K562 (cell line): ENCODE data around the gene LRRC27.

Experiments
- FOSL1 ChIP-seq: fragments of 200-800 bp; sonication (Bioruptor generic); conservative IDR thresholded peaks from 2 replicates; pipeline ENCODE4 v1.6.1; 2016; ENCODE audit warnings: missing genetic modification characterization, missing compliant biosample characterization
- JUN ChIP-seq, 2 experiments: sonication (generic) in 1 of 2; formaldehyde crosslinking in 1 of 2; IDR thresholded peaks; 2 replicates each; pipeline versions ENCODE4 v1.6.1 to v1.8.0; 2012 to 2022; ENCODE audit warnings: borderline replicate concordance in 2 of 2, mild to moderate bottlenecking in 2 of 2, improper control_type of control experiment in 1 of 2, low read depth in 1 of 2, low read length in 1 of 2, missing genetic modification reagents in 1 of 2
- LARP7 ChIP-seq: fragments of 450-650 bp; IDR thresholded peaks from 2 replicates; pipeline ENCODE4 v1.6.1; 2016
- POLR2A ChIP-seq: fragments of 450-650 bp; conservative IDR thresholded peaks from 2 replicates; pipeline ENCODE4 v1.6.1; 2016
- SIN3A ChIP-seq, 2 experiments: fragments of 150-350 bp in 1 of 2; IDR thresholded peaks; 2 replicates each; pipeline ENCODE4 v1.6.1; 2011 to 2016; ENCODE audit warnings: borderline replicate concordance in 2 of 2, low read depth in 2 of 2, low read length in 2 of 2, mild to moderate bottlenecking in 2 of 2, moderate library complexity in 2 of 2; ENCODE audit not compliant: control insufficient read depth in 1 of 2
- TF ChIP-seq, protein P1 (sequence below): sonication (generic); formaldehyde crosslinking; IDR thresholded peaks from 2 replicates; pipeline ENCODE4 v1.8.1; 2022; ENCODE audit warnings: missing genetic modification reagents
- TF ChIP-seq, protein P2 (sequence below), 3 experiments: IDR thresholded peaks in 2 of 3; conservative IDR thresholded peaks in 1 of 3; 2 replicates each; pipeline ENCODE4 v1.5.1; 2011 to 2012; ENCODE audit warnings: low read length in 3 of 3, mild to moderate bottlenecking in 3 of 3, control low read depth in 2 of 3, improper control_type of control experiment in 1 of 3, inconsistent platforms in 1 of 3, low read depth in 1 of 3, mixed read lengths in 1 of 3, moderate library complexity in 1 of 3; ENCODE audit not compliant: insufficient read depth in 2 of 3
- TF ChIP-seq, protein P3 (sequence below), 2 experiments: fragments of 450-650 bp; formaldehyde crosslinking in 1 of 2; IDR thresholded peaks; 2 replicates each; pipeline versions ENCODE4 v1.4.0 to v1.6.1; 2014 to 2020; ENCODE audit warnings: mild to moderate bottlenecking in 2 of 2, borderline replicate concordance in 1 of 2, low read depth in 1 of 2
- TF ChIP-seq, protein P4 (sequence below): fragments of 250-450 bp; sonication (Bioruptor Pico); IDR thresholded peaks from 2 replicates; pipeline ENCODE4 v1.5.0; 2021; ENCODE audit warnings: mild to moderate bottlenecking, moderate library complexity

DNA sequence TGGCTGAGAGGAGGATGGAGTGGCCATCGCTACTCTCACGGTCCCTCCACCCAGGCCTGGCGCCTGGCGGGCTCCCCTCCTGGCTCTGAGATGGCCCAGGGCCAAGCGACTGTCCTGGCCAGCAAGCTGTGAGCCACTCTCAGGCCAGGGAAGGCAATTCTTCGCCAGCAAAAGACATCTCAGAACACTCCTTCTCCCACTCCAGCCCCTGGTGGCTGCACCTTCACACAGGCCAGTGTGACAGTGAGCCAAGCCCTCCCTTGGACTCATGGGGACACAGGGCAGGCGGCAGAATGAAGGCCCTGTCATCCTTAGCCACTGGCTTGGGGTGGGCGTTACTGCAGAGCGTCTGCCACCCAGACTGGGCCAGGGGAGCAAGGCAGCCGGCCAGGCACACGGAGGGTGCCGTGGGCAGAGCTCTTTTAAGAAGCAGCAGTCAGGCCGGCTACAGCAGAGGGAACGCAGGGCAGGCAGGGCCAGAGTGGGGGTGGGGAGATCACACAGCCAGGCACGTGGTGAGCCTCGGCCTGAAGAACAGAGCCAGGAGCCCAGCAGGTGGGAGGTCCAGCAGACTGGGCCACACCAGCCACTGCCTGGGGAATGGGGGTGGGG, 38.7 kb upstream of the LRRC27 start:
- TF ChIP-seq, protein P1, sequence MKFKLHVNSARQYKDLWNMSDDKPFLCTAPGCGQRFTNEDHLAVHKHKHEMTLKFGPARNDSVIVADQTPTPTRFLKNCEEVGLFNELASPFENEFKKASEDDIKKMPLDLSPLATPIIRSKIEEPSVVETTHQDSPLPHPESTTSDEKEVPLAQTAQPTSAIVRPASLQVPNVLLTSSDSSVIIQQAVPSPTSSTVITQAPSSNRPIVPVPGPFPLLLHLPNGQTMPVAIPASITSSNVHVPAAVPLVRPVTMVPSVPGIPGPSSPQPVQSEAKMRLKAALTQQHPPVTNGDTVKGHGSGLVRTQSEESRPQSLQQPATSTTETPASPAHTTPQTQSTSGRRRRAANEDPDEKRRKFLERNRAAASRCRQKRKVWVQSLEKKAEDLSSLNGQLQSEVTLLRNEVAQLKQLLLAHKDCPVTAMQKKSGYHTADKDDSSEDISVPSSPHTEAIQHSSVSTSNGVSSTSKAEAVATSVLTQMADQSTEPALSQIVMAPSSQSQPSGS (CRISPR knock-in tag): no peak
- TF ChIP-seq SIN3A (IDR thresholded peaks at IDR 0.05; ENCODE audit: borderline replicate concordance in 2 of 2, control insufficient read depth in 1 of 2, low read depth in 2 of 2, low read length in 2 of 2): no peak
- TF ChIP-seq, protein P2, sequence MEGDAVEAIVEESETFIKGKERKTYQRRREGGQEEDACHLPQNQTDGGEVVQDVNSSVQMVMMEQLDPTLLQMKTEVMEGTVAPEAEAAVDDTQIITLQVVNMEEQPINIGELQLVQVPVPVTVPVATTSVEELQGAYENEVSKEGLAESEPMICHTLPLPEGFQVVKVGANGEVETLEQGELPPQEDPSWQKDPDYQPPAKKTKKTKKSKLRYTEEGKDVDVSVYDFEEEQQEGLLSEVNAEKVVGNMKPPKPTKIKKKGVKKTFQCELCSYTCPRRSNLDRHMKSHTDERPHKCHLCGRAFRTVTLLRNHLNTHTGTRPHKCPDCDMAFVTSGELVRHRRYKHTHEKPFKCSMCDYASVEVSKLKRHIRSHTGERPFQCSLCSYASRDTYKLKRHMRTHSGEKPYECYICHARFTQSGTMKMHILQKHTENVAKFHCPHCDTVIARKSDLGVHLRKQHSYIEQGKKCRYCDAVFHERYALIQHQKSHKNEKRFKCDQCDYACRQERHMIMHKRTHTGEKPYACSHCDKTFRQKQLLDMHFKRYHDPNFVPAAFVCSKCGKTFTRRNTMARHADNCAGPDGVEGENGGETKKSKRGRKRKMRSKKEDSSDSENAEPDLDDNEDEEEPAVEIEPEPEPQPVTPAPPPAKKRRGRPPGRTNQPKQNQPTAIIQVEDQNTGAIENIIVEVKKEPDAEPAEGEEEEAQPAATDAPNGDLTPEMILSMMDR (IDR thresholded peaks at IDR 0.05 in 2 of 3, conservative IDR thresholded peaks at IDR 0.05 in 1 of 3; ENCODE audit: insufficient read depth in 2 of 3, low read depth in 1 of 3, low read length in 3 of 3): no peak
- no peak for TF ChIP-seq FOSL1
- TF ChIP-seq, protein P3, sequence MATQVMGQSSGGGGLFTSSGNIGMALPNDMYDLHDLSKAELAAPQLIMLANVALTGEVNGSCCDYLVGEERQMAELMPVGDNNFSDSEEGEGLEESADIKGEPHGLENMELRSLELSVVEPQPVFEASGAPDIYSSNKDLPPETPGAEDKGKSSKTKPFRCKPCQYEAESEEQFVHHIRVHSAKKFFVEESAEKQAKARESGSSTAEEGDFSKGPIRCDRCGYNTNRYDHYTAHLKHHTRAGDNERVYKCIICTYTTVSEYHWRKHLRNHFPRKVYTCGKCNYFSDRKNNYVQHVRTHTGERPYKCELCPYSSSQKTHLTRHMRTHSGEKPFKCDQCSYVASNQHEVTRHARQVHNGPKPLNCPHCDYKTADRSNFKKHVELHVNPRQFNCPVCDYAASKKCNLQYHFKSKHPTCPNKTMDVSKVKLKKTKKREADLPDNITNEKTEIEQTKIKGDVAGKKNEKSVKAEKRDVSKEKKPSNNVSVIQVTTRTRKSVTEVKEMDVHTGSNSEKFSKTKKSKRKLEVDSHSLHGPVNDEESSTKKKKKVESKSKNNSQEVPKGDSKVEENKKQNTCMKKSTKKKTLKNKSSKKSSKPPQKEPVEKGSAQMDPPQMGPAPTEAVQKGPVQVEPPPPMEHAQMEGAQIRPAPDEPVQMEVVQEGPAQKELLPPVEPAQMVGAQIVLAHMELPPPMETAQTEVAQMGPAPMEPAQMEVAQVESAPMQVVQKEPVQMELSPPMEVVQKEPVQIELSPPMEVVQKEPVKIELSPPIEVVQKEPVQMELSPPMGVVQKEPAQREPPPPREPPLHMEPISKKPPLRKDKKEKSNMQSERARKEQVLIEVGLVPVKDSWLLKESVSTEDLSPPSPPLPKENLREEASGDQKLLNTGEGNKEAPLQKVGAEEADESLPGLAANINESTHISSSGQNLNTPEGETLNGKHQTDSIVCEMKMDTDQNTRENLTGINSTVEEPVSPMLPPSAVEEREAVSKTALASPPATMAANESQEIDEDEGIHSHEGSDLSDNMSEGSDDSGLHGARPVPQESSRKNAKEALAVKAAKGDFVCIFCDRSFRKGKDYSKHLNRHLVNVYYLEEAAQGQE (IDR thresholded peaks at IDR 0.05; ENCODE audit: borderline replicate concordance): no peak
- TF ChIP-seq, protein P3 (CRISPR knock-in tag; IDR thresholded peaks at IDR 0.05; ENCODE audit: low read depth): no peak
- no peak for TF ChIP-seq POLR2A
- TF ChIP-seq, protein P4, sequence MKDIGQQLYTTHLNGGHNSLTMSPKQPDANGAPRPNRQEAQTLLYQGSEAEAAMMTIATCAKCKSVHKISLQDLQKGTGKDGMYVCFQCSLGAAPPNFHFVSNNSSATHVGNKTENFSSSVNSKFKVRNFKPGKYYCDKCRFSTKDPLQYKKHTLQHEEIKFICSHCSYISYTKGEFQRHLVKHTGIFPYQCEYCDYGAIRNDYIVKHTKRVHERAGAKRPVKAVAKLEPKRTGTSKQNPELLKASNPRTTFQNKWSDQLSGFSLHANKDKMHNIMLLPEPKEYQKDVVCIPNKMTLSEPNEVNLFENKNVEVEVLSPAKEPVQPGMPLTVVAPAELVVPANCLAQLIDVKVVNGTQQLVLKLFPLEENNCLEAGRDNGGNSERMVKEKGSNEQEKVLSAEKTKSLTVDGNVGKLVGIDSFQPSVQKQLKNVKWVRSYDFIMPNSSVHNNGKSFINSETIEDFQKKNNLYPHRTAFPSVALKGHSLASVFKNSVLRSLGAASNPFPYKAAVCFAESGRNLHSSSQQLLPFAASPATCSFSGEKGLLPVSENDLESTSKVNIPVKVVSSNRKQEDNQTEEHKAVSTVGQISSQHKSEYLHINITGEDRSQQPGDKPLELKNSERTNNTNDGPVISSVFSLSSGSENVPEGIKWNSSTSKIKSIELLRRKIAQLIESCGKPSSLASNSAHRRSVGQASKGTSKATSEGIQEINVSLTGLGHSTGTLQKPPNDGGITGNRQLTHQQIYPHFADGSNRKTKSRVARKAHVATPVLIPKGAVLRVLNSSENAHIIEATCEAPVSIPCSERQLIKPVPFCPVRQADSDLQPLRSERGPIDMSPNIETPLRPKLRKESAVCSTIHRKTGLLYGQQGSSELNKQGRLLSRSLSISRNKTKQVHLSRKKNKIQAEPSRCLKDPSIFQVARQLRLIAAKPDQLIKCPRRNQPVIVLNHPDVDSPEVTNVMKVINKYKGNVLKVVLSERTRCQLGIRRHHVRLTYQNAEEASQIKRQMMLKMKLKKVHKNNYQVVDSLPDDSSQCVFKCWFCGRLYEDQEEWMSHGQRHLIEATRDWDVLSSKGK (CRISPR knock-in tag): no peak
- no peak for TF ChIP-seq JUN (IDR thresholded peaks at IDR 0.05; ENCODE audit: borderline replicate concordance, low read depth, low read length)
- TF ChIP-seq JUN (CRISPR knock-in tag; IDR thresholded peaks at IDR 0.05; ENCODE audit: borderline replicate concordance): no peak
- TF ChIP-seq LARP7: no peak
